ENCODE results near the gene RIC8B.
A peak's percentile ranks its signal among the peaks of the same experiment; 100 is the strongest.
"Not testable (repeated sequence)": the region's sequence is repeated elsewhere in the genome, so short reads cannot be mapped to it uniquely, and the experiment has no call there.

The RIC8B gene

GRCh38 chr12:106910202-106910601 is 135.7 kb downstream of the RIC8B start:
- DNase-seq: no peak

GRCh38 chr12:106911581-106911980 is 137.1 kb downstream of the RIC8B start:
- no peak for DNase-seq

- DNase-seq: no peak
These were observed 139.0 kb downstream of the RIC8B start for GRCh38 chr12:106913456-106913855.

GRCh38 chr12:106914796-106915634 is 140.5 kb downstream of the RIC8B start:
- no peak for DNase-seq

GRCh38 chr12:106915635-106916026 is 141.1 kb downstream of the RIC8B start:
- no peak for DNase-seq

GRCh38 chr12:106917503-106917902 is 143.0 kb downstream of the RIC8B start:
- DNase-seq: no peak

GRCh38 chr12:106918746-106919145 is 144.3 kb downstream of the RIC8B start:
- peak; percentile 87 for DNase-seq

- DNase-seq: peak; percentile 49
These were observed 145.5 kb downstream of the RIC8B start for GRCh38 chr12:106919910-106920544.

- not testable (repeated sequence) for DNase-seq
These were observed 147.5 kb downstream of the RIC8B start for GRCh38 chr12:106921976-106922375.

GRCh38 chr12:106923594-106923993 is 149.1 kb downstream of the RIC8B start:
- not testable (repeated sequence) for DNase-seq

- DNase-seq: no peak
These were observed 149.9 kb downstream of the RIC8B start for GRCh38 chr12:106924268-106924861.

GRCh38 chr12:106926657-106927056 is 152.2 kb downstream of the RIC8B start:
- no peak for DNase-seq

- DNase-seq: no peak
These were observed 159.8 kb downstream of the RIC8B start for GRCh38 chr12:106934277-106934676.

Data from NCI-H1105 treated with DMSO at 0.1 percent for 48 hours (cell line).